Suppressor macrophage treated with lipopolysaccharide for 1 hour (primary cell): ENCODE results near the gene COL4A3.

Source experiments
- DNase-seq, 3 donors: peaks; one replicate each; pipeline ENCODE4 v3.0.0-alpha.2; 2020 to 2022

COL4A3 gene

DNA sequence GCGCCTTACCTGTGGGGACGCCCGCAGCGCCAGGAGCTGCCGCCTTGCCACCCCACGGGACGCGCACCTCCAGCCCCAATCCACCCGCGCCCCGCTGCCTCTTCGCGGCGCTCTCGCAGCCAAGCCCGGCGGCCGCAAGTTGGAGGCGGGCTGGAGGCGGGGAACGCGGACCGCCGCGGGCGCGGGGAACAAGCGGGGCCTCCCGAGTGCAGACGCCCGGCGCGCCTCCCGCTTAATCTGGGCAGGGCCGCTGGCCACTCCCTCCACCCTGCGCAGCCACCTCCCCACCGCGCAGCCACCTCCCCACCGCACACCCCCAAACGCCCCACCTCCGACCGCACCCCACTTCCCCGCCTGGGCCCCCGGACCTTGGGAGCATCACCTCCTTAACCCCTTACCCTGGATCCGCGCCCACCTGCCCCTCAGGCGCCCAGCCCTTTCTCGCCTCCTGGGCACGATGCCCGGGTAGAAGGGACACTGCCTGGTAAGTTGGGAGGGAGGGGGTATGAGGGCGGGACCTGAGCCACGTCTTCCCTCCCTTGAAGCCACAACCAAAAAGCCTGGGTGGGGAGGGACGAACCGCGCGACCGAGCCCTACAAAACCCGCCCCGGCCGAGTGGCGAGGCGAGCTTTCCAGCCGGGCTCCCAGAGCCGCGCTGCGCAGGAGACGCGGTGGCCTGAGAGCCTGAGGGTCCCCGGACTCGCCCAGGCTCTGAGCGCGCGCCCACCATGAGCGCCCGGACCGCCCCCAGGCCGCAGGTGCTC is at the start of gene COL4A3, which contains the start of gene COL4A4:
COL4A3 (plus strand) TSS at position 627 of the 765 bp plus-strand sequence; CDS start at position 730, 103 bp downstream.
COL4A4 (minus strand) TSS at position 208 of the 765 bp plus-strand sequence. CDS start 16,722 bp downstream, outside the sequence.
- no peak for DNase-seq

DNA sequence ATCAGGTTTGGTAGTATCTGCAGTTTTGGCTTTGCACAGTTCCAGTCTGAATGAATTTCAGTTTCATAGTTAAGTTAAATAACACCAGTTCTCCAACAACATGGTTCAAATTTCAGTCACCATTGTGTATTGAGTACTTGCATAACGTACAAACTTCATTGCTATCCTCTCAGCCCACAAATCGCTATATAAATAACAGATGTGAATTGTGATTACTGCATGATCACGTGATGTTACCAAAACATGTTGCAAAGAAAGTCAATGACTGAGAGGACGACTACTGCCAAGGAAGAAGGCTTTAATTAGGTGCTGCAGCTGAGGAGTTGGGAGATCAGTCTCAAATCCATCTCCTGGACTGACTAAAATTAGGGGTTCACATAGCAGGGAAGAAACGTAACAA is 48.7 kb upstream of the COL4A3 start:
- DNase-seq = no peak

DNA sequence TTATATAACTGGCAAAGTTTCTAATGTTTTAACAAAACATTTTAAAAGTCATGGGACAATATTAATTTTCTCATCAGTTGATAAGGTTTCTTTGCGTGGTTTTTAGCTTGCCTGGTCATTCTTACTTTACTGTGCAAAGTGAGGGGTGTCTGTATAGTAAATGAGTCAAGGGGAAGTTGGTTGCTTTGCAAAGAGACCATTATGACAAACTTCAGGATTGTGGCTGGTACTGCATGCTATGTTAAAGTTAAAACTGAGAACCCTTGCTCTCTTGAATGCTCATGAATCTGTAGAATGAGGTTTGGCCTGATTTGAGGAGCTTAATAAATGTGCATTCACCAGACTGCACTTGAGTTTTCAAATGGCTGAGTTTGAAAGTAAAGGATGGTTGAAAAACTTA is 47.4 kb upstream of the COL4A3 start:
- DNase-seq = peak in 1 of 3 donors; percentile 8

DNA sequence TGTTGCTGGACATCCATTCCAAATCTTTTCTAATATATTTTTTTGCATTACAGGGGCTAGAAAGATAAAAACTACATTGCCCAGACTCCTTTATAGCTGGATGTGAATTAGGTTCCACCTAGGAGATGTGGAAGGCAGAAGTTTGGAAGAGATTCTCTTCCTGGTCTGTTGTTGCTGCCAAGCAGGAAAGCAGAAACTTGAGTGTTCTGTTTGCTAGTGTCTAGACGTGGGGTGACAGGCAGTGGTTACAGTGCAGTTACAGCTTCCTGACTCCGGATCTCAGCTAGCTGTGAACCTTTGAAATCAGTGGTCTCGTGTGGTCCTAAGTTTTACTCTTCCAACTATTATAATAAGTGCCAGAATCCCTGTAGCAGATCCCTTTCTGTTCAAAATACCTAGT is 46.6 kb upstream of the COL4A3 start:
- no peak for DNase-seq

DNA sequence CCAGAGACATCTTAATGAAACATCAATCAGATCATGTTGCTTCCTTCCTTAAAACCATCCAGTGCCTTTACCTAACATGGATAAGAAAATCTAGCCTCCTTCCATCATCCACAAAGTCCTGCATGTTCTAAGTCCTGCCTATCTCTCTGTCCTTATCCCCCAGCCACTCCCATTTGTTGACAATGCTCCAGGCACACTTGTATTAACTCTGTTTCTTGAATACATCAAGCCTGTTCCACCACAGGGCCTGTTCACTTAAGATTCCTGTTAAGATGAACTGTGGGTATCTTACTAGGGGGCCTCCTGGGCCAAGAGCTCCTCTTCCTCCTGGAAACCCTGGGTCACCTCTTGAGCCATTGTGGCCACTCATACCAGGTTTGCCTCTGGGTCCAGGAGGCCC is 46.1 kb upstream of the COL4A3 start:
- no peak for DNase-seq

DNA sequence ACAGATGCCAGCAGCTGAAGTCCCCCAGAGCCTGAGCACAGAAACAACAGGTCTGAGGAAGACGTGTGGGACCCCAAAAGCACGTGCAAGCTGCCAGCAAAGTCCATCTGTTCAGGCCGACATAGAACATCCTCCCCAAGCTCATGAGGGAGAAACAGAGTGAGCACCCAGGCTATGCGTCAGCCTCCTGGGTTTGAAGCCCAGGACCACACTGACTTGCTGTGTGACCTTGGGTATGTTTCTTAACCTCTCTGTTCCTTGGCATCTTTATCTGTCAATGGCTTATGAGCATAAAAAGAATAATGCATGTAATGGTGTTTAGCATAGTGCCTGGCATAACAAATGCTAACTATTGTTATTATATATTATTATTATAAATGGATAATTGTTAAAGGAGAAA is 40.7 kb upstream of the COL4A3 start:
- DNase-seq = no peak

DNA sequence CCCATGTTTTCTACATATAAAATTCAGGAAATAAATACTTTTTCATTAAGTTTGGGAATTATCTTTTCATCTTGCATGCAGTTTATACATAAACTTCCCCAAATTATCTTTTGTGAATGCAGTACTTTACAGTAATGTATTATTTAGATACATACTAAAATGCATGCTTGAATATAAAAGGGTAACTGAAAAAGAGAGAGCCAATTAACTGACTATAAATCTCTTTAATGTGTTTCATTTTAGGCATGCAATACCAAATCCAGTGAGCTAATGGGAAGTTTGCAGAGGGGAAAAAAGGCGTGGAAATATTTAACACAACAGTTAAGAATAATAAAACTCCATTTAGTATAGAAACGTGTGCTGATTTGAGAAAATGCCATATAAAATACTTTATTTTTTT is 39.6 kb upstream of the COL4A3 start:
- DNase-seq = no peak

DNA sequence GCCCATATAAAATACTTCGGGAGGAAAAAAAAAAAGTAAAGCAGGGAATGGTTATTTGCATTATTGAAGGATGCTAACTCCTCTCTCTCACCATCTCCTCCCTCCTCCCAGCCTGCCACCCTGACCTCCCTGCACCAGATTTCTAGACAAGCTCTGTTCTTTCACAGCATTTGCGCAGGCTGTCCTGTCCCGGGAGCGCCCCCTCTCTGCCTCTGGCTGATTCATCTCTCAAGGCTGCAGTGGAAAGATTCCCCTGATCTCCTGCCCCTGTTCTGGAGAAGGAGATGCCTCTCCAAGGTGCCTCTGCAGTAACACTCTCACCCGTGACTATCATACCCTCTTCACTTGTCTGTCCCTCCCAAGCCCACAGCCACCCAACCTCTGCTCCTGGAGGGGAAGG is 38.9 kb upstream of the COL4A3 start:
- DNase-seq = no peak

DNA sequence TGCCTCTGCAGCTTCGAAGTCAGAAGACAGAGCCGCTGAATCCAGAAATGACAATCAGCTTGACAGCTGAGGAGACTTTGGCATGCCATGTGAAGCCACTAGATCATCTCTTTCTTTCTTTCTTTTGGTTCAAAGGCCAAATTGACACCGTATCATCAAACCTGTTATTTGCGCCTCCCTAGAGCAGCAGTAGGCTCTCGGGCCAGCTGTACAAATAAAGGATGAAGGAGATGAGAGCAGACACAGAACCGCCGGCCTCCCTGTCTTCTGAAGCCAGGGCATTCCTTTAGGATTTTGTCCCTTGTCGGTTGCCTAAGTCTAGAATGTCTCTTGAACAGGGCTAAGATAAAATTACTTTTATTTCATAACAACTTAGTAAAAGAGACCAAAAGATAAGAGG is 37.2 kb upstream of the COL4A3 start:
- no peak for DNase-seq

DNA sequence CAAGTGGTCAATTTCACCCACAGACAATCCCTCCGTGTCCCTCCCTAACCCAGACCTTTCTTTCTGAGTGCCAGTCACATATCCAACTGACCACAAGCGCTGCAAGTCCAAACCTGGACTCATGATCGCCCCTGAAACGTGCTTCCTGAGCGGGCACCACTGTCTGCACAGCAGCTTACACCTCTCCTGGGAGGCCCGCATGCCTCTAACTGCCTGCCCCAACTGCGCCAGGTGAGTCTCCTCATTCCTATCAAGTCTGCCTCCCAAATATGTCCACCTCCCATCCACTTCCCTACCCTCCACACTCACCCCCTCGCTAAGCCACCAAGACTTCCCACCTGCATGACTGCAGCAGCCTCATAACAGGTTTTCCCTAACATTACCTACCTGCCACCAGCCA is 33.8 kb upstream of the COL4A3 start:
- no peak for DNase-seq

DNA sequence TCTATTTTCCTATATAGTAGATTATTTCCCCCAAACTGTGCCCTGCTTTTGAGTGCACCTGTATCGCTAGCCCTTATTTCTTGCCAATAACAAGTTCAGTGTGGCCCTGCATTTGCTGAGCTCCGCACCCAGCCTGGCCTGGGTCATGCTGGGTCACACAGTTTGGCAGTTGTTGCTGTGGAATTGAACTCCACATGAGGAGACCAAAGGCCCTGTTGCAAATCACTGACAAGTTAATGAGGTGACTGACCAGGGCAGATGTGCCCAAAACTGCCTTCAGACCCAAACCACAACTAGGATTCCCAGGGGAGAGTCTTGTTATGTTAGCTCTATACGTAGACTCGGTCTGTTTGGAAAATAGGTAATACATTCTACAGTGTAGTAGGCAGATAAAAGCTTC is 31.4 kb upstream of the COL4A3 start:
- no peak for DNase-seq

DNA sequence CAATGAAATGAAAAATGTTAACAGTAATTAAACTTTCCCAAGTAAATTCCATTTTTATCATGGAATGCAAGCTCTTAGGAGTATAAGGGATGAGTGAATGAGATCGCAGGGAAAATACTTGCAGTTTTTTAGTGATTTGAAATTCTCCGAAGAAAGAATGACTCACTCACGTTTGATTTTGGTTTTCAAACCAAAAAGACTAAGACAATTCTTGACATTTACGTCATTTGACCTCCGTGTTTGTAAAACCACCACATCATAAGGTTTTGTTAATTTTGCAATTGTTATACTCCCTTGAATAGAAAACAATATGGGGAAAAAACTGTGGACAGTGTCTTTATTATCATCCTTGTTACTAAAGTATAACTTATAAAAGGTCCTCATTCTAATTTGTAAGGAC is 29.8 kb upstream of the COL4A3 start:
- DNase-seq = no peak

DNA sequence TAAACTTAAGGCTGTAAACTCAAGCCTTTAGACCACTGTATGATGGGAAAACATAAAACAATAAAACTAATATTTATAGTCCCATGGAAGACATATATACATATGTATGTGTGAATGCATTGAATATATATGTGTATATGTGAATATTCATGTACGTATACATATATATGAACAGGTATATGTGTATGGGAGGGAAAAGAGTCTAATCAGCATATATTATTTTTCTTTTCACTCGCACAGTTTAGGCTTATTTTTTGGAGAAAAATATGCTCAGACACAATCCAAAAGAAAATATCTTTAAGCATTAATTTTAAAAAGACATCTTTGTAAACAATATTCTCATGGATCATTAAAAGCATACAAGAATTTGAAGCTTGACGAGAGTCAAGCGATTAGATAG is 23.1 kb upstream of the COL4A3 start:
- no peak for DNase-seq

DNA sequence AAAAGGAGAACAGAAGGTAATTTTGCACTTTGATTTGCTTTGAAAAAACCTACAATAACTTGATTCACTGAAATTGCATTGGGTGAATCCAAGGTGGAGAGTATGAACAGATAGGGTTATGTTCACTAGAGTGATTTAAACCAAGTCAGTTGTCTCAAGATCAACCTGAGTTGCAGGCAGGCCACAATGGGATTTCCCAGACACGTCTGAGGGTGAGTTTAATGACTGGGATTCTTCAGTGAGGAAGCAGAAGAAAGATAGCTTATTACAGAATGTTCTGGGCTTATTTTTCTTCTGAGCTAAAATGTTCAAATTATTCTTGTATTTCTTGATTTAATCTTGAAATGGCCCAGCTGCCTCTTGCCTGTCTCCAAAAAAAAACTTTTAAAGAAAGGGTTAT is 20.5 kb upstream of the COL4A3 start:
- DNase-seq = no peak

DNA sequence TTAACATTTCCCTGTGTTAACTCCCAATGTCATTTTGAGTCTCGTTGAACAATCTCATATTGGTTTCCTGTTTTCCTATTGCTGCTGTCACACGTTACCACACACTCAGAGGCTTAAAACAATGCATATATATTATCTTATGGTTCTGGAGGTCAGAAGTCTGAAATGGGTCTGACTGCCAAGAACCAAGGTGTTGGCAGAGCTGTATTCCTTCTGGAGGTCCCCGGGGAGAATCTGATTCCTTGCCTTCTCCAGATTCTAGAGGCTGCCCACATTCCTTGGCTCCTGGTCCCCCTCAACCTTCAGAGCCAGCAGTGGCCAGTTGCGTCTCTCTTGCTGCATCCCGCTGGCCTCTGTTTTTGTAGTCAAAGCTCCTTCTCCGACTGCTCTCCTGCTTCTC is 18.0 kb upstream of the COL4A3 start:
- DNase-seq = no peak

DNA sequence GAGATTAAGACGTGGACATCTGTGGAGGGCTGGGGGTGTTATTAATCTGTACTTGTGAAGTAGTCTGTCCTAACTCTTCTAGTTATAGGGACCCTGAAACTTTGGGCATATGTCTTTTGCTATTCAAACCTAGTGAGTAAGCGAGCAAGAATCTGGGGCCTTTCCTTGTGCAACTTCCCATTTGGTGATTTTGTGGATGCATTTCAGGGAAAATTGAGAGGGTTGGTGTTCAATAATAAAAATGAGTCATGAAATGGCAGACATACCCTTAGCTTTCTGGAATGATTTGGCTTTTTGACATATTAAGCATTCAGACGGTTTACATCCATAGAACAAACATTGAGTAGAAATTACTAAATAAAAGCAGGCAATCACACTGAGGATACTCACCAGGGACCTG is 17.4 kb upstream of the COL4A3 start:
- no peak for DNase-seq

DNA sequence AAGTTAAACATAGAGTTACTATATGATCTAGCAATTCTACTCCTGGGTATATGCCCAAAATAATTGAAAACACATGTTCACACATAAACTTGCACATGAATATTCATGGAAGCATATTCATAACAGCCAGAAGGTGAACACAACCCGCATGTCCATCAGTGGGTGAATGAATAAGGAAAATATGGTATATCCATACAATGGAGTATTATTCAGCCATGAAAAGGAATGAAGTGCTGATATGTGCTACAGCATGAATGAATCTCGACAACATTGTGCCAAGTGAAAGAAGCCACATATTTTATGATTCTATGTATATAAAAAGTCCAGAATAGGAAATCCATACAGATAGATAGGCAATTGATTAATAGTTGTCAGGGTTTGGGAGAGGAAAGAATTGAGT is 16.3 kb upstream of the COL4A3 start:
- DNase-seq = no peak

DNA sequence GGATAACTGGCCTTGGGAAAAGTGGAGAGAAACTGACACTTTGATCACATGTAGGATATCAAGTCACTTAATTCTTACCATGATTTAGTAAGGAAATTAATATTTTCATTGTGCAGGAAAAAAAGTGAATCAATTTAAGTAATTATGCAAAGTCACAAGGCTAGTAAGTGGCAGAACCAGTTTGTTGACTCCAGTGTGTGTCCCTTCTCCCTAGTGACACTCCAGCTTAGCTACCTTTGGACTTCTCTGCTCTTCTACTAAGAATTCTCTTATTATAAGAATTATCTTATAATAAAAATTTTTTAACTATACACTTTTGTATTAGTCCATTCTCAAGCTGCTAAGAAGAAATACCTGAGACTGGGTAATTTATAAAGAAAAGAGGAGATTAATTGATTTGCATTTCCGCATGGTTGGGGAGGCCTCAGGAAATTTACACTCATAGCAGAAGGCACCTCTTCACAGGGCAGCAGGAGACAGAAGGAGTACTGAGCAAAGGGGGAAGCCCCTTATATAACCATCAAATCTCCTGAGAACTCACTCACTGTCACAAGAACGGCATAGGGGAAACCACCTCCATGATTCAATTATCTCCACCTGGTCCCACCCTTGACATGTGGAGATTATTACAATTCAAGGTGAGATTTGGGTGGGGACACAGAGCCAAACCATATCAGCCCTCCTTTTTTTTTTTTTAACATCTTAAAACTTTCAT is 14.0 kb upstream of the COL4A3 start:
- DNase-seq = no peak

DNA sequence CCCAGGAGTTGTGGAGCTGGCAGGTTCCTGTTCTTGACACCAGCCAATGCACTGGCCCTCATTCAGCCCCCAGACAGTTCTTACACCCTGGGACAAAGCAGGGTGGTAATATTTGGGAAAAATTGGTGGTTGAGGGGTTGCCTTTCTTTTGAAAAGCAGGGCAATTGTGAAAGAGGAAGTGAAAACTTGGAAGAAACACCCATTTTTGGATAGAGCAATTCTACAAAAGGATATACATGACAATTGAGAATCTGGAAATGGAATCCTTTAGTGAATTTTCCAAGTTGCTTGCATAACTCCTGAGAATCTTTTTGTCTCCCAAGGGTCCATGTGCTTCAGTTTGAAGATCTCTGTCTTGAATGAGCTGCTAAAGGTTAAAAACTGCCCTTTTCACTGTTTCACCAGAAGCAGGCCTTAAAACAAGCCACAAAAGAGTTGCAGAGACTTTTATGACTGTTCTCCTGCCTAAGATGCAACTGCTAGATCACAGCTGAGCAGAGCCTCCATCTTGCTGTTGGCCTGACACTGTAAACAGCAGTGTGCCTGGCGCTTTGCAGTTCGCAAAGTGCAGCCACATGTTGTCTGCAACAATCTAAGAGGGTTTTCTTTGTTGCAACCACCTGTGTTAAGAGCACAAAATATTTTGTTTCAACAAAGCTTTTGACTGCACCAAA is 12.2 kb upstream of the COL4A3 start:
- DNase-seq = no peak

DNA sequence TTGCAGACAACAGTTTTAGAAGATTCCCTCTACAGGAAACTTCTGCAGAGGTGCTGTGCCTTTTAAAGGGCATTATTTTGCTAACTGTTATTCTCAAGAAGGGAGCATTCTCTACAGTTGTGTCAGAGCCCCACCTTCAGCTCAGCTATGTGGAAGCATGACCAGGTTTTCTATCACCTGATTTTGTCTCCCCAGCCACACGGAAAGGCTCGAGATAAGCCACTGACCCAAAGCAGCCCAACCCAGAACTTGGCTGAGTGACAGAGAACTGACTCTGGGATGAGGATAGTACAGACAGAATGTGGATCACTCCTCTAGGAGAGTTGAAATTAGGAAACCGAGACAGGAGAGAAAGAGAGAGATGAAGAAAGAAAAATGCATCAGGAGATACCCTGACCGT is 11.1 kb upstream of the COL4A3 start:
- no peak for DNase-seq

DNA sequence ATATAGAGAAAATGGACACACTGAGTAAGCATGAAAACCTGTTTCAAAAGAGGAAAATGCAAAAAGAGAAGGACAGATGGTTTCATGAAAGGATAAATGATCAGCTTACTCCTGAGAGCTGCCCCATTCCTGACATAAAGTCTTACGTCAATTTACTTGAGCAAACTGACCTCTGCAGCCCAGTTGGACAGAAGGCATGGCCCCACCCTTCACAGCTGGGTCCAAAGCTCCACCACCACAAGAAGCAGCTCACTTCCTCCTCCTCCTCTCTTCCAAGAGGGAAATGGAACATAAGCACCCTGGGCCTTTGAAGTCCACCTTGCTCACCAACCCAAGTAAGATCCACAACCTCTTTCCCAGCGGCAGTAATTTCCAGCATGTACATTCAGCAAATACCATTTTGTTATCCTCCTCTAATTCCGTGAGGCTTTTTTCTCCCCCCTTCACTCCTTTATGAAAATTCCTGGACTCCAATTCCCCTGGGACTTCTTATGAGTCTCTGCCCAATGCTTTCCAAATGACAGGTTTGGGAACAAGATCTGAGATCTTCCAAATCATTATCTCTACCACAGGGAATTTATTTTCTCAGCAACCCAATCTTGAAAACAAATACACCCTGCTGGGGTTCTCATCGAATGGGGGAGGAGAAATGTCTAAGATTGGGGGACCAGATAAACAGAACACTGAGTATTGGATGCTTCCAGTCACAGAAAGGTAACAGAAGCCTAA is 10.5 kb upstream of the COL4A3 start:
- DNase-seq = no peak

DNA sequence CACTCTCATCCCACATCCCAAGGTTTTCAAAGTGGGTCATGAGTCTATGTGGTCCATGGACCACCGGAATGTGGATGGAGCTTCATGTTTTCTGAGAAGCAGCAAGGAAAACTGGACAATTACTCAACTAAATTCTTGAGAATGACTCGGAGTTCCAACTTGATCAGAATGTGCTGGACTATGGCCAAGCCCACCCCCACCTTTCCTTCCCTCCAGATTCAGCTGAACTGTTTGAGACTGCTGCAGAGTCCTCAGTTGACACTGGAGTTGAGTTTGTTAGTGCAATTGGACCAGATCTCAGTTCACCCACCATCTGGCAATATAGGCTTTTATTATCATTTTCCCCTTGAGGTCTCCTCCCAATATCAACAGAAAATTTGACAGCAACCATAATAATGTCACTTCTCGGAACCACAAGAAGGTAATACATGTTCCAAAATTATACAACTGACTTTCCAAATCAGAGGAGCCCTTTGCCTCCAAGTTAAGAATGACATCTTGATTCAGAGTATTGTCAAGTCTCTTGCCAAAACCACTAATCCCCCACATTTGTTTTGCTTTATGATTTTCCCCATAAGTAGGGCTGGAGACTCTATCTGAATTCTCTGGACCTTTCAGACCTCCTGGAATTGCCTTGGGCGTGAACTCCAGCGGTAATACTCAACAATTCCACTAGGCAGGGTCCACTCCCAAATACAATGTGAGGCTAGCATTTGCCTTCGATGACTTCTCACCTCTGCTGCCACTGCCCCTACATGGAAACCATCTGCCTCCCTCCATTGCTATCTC is 9.2 kb upstream of the COL4A3 start:
- DNase-seq = no peak
